ENCODE results near the gene SENP1. TPM values are rescaled to one million over a fixed set of nuclear protein-coding genes. Genes with fewer than 3 reads are reported as not detected.

The SENP1 gene
- polyA plus RNA-seq, 2 of the 4 experiments (the other 2 are of a cell fraction): 13.9 to 49.3 TPM

- no peak overlapping the region for H3K27ac ChIP-seq
- ChIA-PET CTCF (interaction anchor here (1.2 kb wide), 1 partner anchor 576 kb away, joined by 4 read pairs; no protein-coding TSS in a partner anchor), POLR2A (no interaction called here)
- ATAC-seq (no peak), FAIRE-seq (no peak), DNase-seq (ENCODE audit: low read depth in 1 of 2, low spot score in 1 of 2) (no peak)
- H3K4me2 ChIP-seq: no peak overlapping the region
- no peaks in the 10 kb centered on the region for H3K4me1 ChIP-seq
- H3K4me3 ChIP-seq: no peak overlapping the region
- no peaks in the 10 kb centered on the region for H3K9me3 ChIP-seq
- no peak for TF ChIP-seq SREBF2 (IDR thresholded peaks at IDR 0.05)
- no peak for TF ChIP-seq SMC3 (IDR thresholded peaks at IDR 0.05)
- TF ChIP-seq HOXA7 (CRISPR knock-in tag; IDR thresholded peaks at IDR 0.05): no peak
- no peak for TF ChIP-seq CTCF (IDR thresholded peaks at IDR 0.05)
- no peak for TF ChIP-seq NFE2L2 (conservative IDR thresholded peaks at IDR 0.05; ENCODE audit: low read length)
- TF ChIP-seq BCL3 (IDR thresholded peaks at IDR 0.05): no peak
- no peak for TF ChIP-seq JUN (IDR thresholded peaks at IDR 0.05)
- no peak for TF ChIP-seq PHF8 (IDR thresholded peaks at IDR 0.05; ENCODE audit: borderline replicate concordance, low read depth)
- TF ChIP-seq KDM5A (IDR thresholded peaks at IDR 0.05): no peak
- 70% methylated on average over 5 of the region's 5 CpGs for WGBS (ENCODE audit: missing lambda C conversion rate)
These were observed 64.1 kb downstream of the SENP1 start for GRCh38 chr12:48041591-48042423.

GRCh38 chr12:48040354-48040753 lies 65.5 kb downstream of the SENP1 start:
- TF ChIP-seq E2F6 (IDR thresholded peaks at IDR 0.05; ENCODE audit: borderline replicate concordance, low read depth) (no peak), KDM1A (IDR thresholded peaks at IDR 0.05; ENCODE audit: low read depth) (no peak), MAX (IDR thresholded peaks at IDR 0.05) (no peak)
- DNase-seq (ENCODE audit: low read depth in 1 of 2, low spot score in 1 of 2) (no peak), ATAC-seq (no peak), FAIRE-seq (no peak)
- H3K4me3 ChIP-seq: no peak overlapping the region
- H3K4me2 ChIP-seq: no peak overlapping the region
- 84% methylated on average over 3 of the region's 3 CpGs for WGBS (ENCODE audit: missing lambda C conversion rate)
- ChIA-PET POLR2A (no interaction called here), CTCF (no interaction called here)
- no peaks in the 10 kb centered on the region for H3K4me1 ChIP-seq
- H3K27ac ChIP-seq: no peak overlapping the region
- H3K9me3 ChIP-seq: no peaks in the 10 kb centered on the region

- ChIA-PET POLR2A (no interaction called here), CTCF (no interaction called here)
- TF ChIP-seq SMC3 (IDR thresholded peaks at IDR 0.05): no peak
- TF ChIP-seq BHLHE40 (IDR thresholded peaks at IDR 0.05; ENCODE audit: low read depth, low read length): no peak
- TF ChIP-seq NR3C1 (IDR thresholded peaks at IDR 0.05): no peak
- ATAC-seq (no peak), DNase-seq (ENCODE audit: low read depth in 1 of 2, low spot score in 1 of 2) (no peak), FAIRE-seq (no peak)
- 90% methylated on average over 1 of the region's 1 CpG for WGBS (ENCODE audit: missing lambda C conversion rate)
- Histone ChIP-seq H3K4me3 (no peak overlapping the region), H3K4me1 (no peaks in the 10 kb centered on the region), H3K27ac (no peak overlapping the region), H3K9me3 (no peaks in the 10 kb centered on the region), H3K4me2 (no peak overlapping the region)
These were observed 66.7 kb downstream of the SENP1 start for GRCh38 chr12:48039151-48039550.

- no peak for FAIRE-seq
- 48% methylated on average over 5 of the region's 5 CpGs for WGBS (ENCODE audit: missing lambda C conversion rate)
These were observed 67.8 kb downstream of the SENP1 start for GRCh38 chr12:48038085-48038484.

More at GRCh38 chr12:48038085-48038484, 67.8 kb downstream of the SENP1 start:
- no peak overlapping the region for H3K4me3 ChIP-seq
- H3K27ac ChIP-seq: no peak overlapping the region
- ChIA-PET CTCF (no interaction called here), POLR2A (no interaction called here)
- no peak for TF ChIP-seq HOXA7 (CRISPR knock-in tag; IDR thresholded peaks at IDR 0.05)
- no peak for TF ChIP-seq MAX (IDR thresholded peaks at IDR 0.05)
- no peak for TF ChIP-seq CTCF (IDR thresholded peaks at IDR 0.05)
- no peak for TF ChIP-seq USF2 (IDR thresholded peaks at IDR 0.05)
- TF ChIP-seq HEYL (CRISPR knock-in tag; IDR thresholded peaks at IDR 0.05): no peak
- TF ChIP-seq MAFK (IDR thresholded peaks at IDR 0.05; ENCODE audit: partially characterized antibody): no peak
- TF ChIP-seq HES2 (IDR thresholded peaks at IDR 0.05): no peak
- TF ChIP-seq POLR2AphosphoS2 (conservative IDR thresholded peaks at IDR 0.05; ENCODE audit: low read length): no peak
- no peak for TF ChIP-seq BCL3 (IDR thresholded peaks at IDR 0.05)
- no peak for TF ChIP-seq ZFP36 (IDR thresholded peaks at IDR 0.05; ENCODE audit: borderline replicate concordance, partially characterized antibody)
- H3K4me2 ChIP-seq: no peak overlapping the region
- ATAC-seq: no peak
- H3K9me3 ChIP-seq: no peaks in the 10 kb centered on the region
- no peak for DNase-seq (ENCODE audit: low read depth in 1 of 2, low spot score in 1 of 2)
- no peaks in the 10 kb centered on the region for H3K4me1 ChIP-seq

All from A549 (cell line).